Mucosa of descending colon (tissue), 3 donors: Measurements from ENCODE around the gene SPEG. TPM values are rescaled to one million over a fixed set of nuclear protein-coding genes. Genes with fewer than 3 reads are reported as not detected.

Source experiments
- ATAC-seq: fragments of 200-7000 bp; cut with Tn5 transposase; one replicate; pipeline ENCODE4 v1.9.1; 2020; ENCODE audit warnings: mild to moderate bottlenecking, moderate library complexity
- DNase-seq, 3 donors: peaks; one replicate each; pipeline ENCODE4 v3.0.0-alpha.2; 2020
- H3K36me3 ChIP-seq: fragments of 200-600 bp; one replicate; pipeline ENCODE4 v1.8.0; 2021; ENCODE audit warnings: low read depth, mild to moderate bottlenecking
- H3K4me1 ChIP-seq: fragments of 200-600 bp; one replicate; pipeline ENCODE4 v1.8.0; 2021; ENCODE audit warnings: low read depth, mild to moderate bottlenecking
- H3K4me3 ChIP-seq: fragments of 200-600 bp; one replicate; pipeline ENCODE4 v1.8.0; 2021; ENCODE audit warnings: mild to moderate bottlenecking
- H3K9me3 ChIP-seq: fragments of 200-600 bp; one replicate; pipeline ENCODE4 v1.8.0; 2021; ENCODE audit warnings: mild to moderate bottlenecking
- CTCF ChIP-seq: fragments of 200-600 bp; IDR thresholded peaks from one replicate; pipeline ENCODE4 v1.8.0; 2022; ENCODE audit warnings: antibody characterized with exemption, mild to moderate bottlenecking
- intact Hi-C, 2 donors: fragments of 100-400 bp; cut with DNase I in 1 of 2; cut with micrococcal nuclease in 1 of 2; formaldehyde crosslinking; loops; one replicate each; pipeline versions ENCODE4 v1.11.0 to v1.11.1; 2022; cut with DNase I, micrococcal nuclease
- total RNA-seq, 3 donors: library from RNA; stranded (reverse); fragmentation: NEBNext Ultra II Directional in 2 of 3; extraction: Animal tissue kit (Norgen Biotek cat#: 25700) in 2 of 3; gene quantifications; one replicate each; pipeline versions ENCODE4 v1.2.1 to v1.2.4, GENCODE V29; 2021 to 2023
- donor health status: DM: no; HTN: no; CAD: no; lungs with moderate emphysema.
- donor health status: DM: no; HTN: no; CAD: no.
- donor health status: DM: no; HTN: yes; CAD: no.

The SPEG gene
- total RNA-seq, 3 donors from 2014 or later: 7.9 to 242 (median 22.2) TPM

GRCh38 chr2:219447242-219448098 lies 12.8 kb downstream of the SPEG start:
- ATAC-seq: no peak
- H3K4me3 ChIP-seq: no peak overlapping the region
- no peaks in the 10 kb centered on the region for H3K4me1 ChIP-seq
- intact Hi-C loops: no loop called here
- TF ChIP-seq CTCF: no peak
- no peaks in the 10 kb centered on the region for H3K9me3 ChIP-seq
- DNase-seq: no peak
- H3K36me3 ChIP-seq: no peaks in the 10 kb centered on the region

DNA sequence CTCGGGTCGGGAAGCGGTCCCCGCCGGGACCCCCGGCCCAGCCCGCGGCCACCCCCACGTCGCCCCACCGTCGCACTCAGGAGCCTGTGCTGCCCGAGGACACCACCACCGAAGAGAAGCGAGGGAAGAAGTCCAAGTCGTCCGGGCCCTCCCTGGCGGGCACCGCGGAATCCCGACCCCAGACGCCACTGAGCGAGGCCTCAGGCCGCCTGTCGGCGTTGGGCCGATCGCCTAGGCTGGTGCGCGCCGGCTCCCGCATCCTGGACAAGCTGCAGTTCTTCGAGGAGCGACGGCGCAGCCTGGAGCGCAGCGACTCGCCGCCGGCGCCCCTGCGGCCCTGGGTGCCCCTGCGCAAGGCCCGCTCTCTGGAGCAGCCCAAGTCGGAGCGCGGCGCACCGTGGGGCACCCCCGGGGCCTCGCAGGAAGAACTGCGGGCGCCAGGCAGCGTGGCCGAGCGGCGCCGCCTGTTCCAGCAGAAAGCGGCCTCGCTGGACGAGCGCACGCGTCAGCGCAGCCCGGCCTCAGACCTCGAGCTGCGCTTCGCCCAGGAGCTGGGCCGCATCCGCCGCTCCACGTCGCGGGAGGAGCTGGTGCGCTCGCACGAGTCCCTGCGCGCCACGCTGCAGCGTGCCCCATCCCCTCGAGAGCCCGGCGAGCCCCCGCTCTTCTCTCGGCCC lies 13.6 kb downstream of the SPEG start:
- no peak for TF ChIP-seq CTCF
- no peak for ATAC-seq
- no peak overlapping the region for H3K4me3 ChIP-seq

DNA sequence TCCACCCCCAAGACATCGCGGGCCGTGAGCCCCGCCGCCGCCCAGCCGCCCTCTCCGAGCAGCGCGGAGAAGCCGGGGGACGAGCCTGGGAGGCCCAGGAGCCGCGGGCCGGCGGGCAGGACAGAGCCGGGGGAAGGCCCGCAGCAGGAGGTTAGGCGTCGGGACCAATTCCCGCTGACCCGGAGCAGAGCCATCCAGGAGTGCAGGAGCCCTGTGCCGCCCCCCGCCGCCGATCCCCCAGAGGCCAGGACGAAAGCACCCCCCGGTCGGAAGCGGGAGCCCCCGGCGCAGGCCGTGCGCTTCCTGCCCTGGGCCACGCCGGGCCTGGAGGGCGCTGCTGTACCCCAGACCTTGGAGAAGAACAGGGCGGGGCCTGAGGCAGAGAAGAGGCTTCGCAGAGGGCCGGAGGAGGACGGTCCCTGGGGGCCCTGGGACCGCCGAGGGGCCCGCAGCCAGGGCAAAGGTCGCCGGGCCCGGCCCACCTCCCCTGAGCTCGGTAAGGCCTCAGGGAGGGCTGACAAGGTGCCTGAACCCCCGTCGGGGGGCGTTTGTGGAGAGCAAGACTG lies 14.2 kb downstream of the SPEG start:
- DNase-seq: no peak
- Histone ChIP-seq H3K36me3 (no peaks in the 10 kb centered on the region), H3K4me3 (no peak overlapping the region), H3K9me3 (no peaks in the 10 kb centered on the region), H3K4me1 (no peaks in the 10 kb centered on the region)
- no peak for ATAC-seq
- intact Hi-C loops: no loop called here
- TF ChIP-seq CTCF: no peak

More for the DNA sequence above, 13.6 kb downstream of the SPEG start:
- Histone ChIP-seq H3K36me3 (no peaks in the 10 kb centered on the region), H3K4me1 (no peaks in the 10 kb centered on the region), H3K9me3 (no peaks in the 10 kb centered on the region)
- no peak for DNase-seq
- intact Hi-C loops: no loop called here

- no peaks in the 10 kb centered on the region for H3K36me3 ChIP-seq
- ATAC-seq (no peak), DNase-seq (no peak)
- H3K9me3 ChIP-seq: no peaks in the 10 kb centered on the region
- H3K4me3 ChIP-seq: no peak overlapping the region
- TF ChIP-seq CTCF: no peak
- H3K4me1 ChIP-seq: no peaks in the 10 kb centered on the region
- intact Hi-C loops: loop anchor here in 1 of 2 donors (5.0 kb wide), 1 partner anchor 32 kb away; the partner anchor contains the start of gene DES
These were observed 15.0 kb downstream of the SPEG start for GRCh38 chr2:219449609-219450008.

- TF ChIP-seq CTCF: no peak
- intact Hi-C loops: loop anchor here in 1 of 2 donors (5.0 kb wide), 1 partner anchor 35 kb away; the partner anchor contains the start of gene DES
- Histone ChIP-seq H3K4me3 (no peak overlapping the region), H3K4me1 (no peaks in the 10 kb centered on the region), H3K36me3 (no peaks in the 10 kb centered on the region), H3K9me3 (no peaks in the 10 kb centered on the region)
- no peak for ATAC-seq
- no peak for DNase-seq
These were observed 17.2 kb downstream of the SPEG start for GRCh38 chr2:219451661-219452360.
